Measurements from ENCODE around the gene C1QTNF7.

- TF ChIP-seq ZNF274 (IDR thresholded peaks at IDR 0.05; ENCODE audit: low read depth, low read length) (no peak), CTCF (IDR thresholded peaks at IDR 0.05 in 2 of 3, conservative IDR thresholded peaks at IDR 0.05 in 1 of 3; ENCODE audit: borderline replicate concordance in 1 of 3, insufficient read depth in 1 of 3, low read depth in 2 of 3, low read length in 2 of 3) (no peak), CEBPB (IDR thresholded peaks at IDR 0.05; ENCODE audit: low read depth) (no peak), POLR2AphosphoS5 (IDR thresholded peaks at IDR 0.05; ENCODE audit: low read depth, low read length) (no peak), YY1 (IDR thresholded peaks at IDR 0.05; ENCODE audit: extremely low read depth, insufficient replicate concordance, low read depth, low read length) (no peak), POLR2A (IDR thresholded peaks at IDR 0.05; ENCODE audit: borderline replicate concordance, extremely low read depth, insufficient read depth, insufficient read length) (no peak), REST (IDR thresholded peaks at IDR 0.05; ENCODE audit: low read depth) (no peak), EZH2 (IDR thresholded peaks at IDR 0.05) (no peak), SIN3A (IDR thresholded peaks at IDR 0.05; ENCODE audit: low read depth) (no peak), SRF (IDR thresholded peaks at IDR 0.05; ENCODE audit: low read depth) (no peak), JUND (IDR thresholded peaks at IDR 0.05) (no peak)
Observed at GRCh38 chr4:15476396-15476795, 48.6 kb downstream of the C1QTNF7 start.
